Measurements from ENCODE around the gene SLC25A38.

GRCh38 chr3:39333607-39334006 is 49.6 kb upstream of the SLC25A38 start:
- no peak for TF ChIP-seq CTCF (IDR thresholded peaks at IDR 0.05)
- no peak for TF ChIP-seq POLR2A (IDR thresholded peaks at IDR 0.05)
- TF ChIP-seq POLR2AphosphoS5 (IDR thresholded peaks at IDR 0.05): no peak
- TF ChIP-seq EP300 (IDR thresholded peaks at IDR 0.05; ENCODE audit: low read depth): no peak

Measured in transverse colon (tissue), 4 donors.